NCI-H2081 treated with DMSO at 0.1 percent for 48 hours (cell line): ENCODE data around the gene NCF4.

ENCODE experiments used
- DNase-seq: peaks from one replicate; lab custom pipeline; 2025; lab: John Stamatoyannopoulos, UW

NCF4 gene

GRCh38 chr22:36894266-36894665 lies 33.5 kb downstream of the NCF4 start:
- no peak for DNase-seq

- DNase-seq = no peak
Observed at GRCh38 chr22:36897611-36898010, 36.8 kb downstream of the NCF4 start.

GRCh38 chr22:36898690-36899089 lies 37.9 kb downstream of the NCF4 start:
- DNase-seq = no peak

- DNase-seq = no peak
Observed at GRCh38 chr22:36899498-36899897, 38.7 kb downstream of the NCF4 start.

GRCh38 chr22:36900225-36900624 lies 39.4 kb downstream of the NCF4 start:
- DNase-seq = no peak

- DNase-seq = no peak
Observed at GRCh38 chr22:36900880-36901279, 40.1 kb downstream of the NCF4 start.

GRCh38 chr22:36901411-36902142 lies 40.8 kb downstream of the NCF4 start:
- no peak for DNase-seq

- DNase-seq = no peak
Observed at GRCh38 chr22:36902143-36902926, 41.5 kb downstream of the NCF4 start.

- DNase-seq = no peak
Observed at GRCh38 chr22:36904260-36904880, 43.6 kb downstream of the NCF4 start.

- no peak for DNase-seq
Observed at GRCh38 chr22:36907253-36908195, 46.7 kb downstream of the NCF4 start.

- no peak for DNase-seq
Observed at GRCh38 chr22:36910461-36910860, 49.7 kb downstream of the NCF4 start.

- no peak for DNase-seq
Observed at GRCh38 chr22:36911887-36912661, 51.3 kb downstream of the NCF4 start.

GRCh38 chr22:36912694-36913426 lies 52.1 kb downstream of the NCF4 start:
- no peak for DNase-seq

- no peak for DNase-seq
Observed at GRCh38 chr22:36913427-36914389, 52.9 kb downstream of the NCF4 start, which contains the start of gene CSF2RB. Gene CSF2RB (plus strand): TSS chr22:36913628. CDS start chr22:36922208, 8,580 bp downstream.

- no peak for DNase-seq
Observed at GRCh38 chr22:36914390-36914752, 53.6 kb downstream of the NCF4 start.

GRCh38 chr22:36916034-36916433 lies 55.2 kb downstream of the NCF4 start:
- no peak for DNase-seq

GRCh38 chr22:36918586-36919284 lies 57.9 kb downstream of the NCF4 start:
- no peak for DNase-seq

GRCh38 chr22:36921309-36922104 lies 60.7 kb downstream of the NCF4 start:
- DNase-seq = no peak
